ENCODE results near the gene LAMTOR2. TPM values are rescaled to one million over a fixed set of nuclear protein-coding genes. Genes with fewer than 3 reads are reported as not detected.

Gene LAMTOR2
- total RNA-seq, 8 experiments from 2014 or later = 85.2 to 166 (median 102) TPM

- WGBS, 10 experiments = 0 to 70% (median 38%) methylated on average over 1 to 2 of the region's 6 CpGs; no CpG with 5 or more reads in 6 of the 10 experiments
- ATAC-seq (replicated peaks in 6 of 8) = no peak
- H3K27ac ChIP-seq = no peak overlapping the region
- in situ Hi-C loops (cut with MboI; ENCODE audit: low pct_unique_long_range_greater_than_20kb in 2 of 9, low sequenced_read_pairs in 9 of 9, unreplicated experiment in 9 of 9) = no loop called here
- H3K4me3 ChIP-seq = no peak overlapping the region
- H3K4me1 ChIP-seq (replicated peaks in 1 of 2) = peaks cover 24 to 32% of the 10 kb centered on the region in 2 donors
Measured at GRCh38 chr1:156072251-156072650, 17.7 kb downstream of the LAMTOR2 start.

- no peak for ATAC-seq (replicated peaks in 6 of 8)
- in situ Hi-C loops (cut with MboI; ENCODE audit: low pct_unique_long_range_greater_than_20kb in 2 of 9, low sequenced_read_pairs in 9 of 9, unreplicated experiment in 9 of 9) = no loop called here
- WGBS, 10 experiments = 0 to 57% (median 44%) methylated on average over 1 of the region's 1 CpG; no CpG with 5 or more reads in 7 of the 10 experiments
- H3K4me3 ChIP-seq = no peak overlapping the region
- no peak overlapping the region for H3K27ac ChIP-seq
- H3K4me1 ChIP-seq (replicated peaks in 1 of 2) = peaks cover 27 to 38% of the 10 kb centered on the region in 2 donors
Measured at GRCh38 chr1:156073110-156073687, 18.6 kb downstream of the LAMTOR2 start.

GRCh38 chr1:156073740-156074139, 19.2 kb downstream of the LAMTOR2 start:
- ATAC-seq (replicated peaks in 6 of 8) = peak in 2 of 8 experiments; percentile 14 to 27
- 0 to 100% (median 22%) methylated on average over 1 to 5 of the region's 5 CpGs for WGBS, 10 experiments
- in situ Hi-C loops (cut with MboI; ENCODE audit: low pct_unique_long_range_greater_than_20kb in 2 of 9, low sequenced_read_pairs in 9 of 9, unreplicated experiment in 9 of 9) = no loop called here
- H3K4me1 ChIP-seq (replicated peaks in 1 of 2) = peaks cover 33 to 44% of the 10 kb centered on the region in 2 donors
- H3K27ac ChIP-seq = no peak overlapping the region
- H3K4me3 ChIP-seq = no peak overlapping the region

- peaks cover 42 to 53% of the 10 kb centered on the region in 2 donors for H3K4me1 ChIP-seq (replicated peaks in 1 of 2)
- H3K27ac ChIP-seq = no peak overlapping the region
- H3K4me3 ChIP-seq = no peak overlapping the region
- in situ Hi-C loops (cut with MboI; ENCODE audit: low pct_unique_long_range_greater_than_20kb in 2 of 9, low sequenced_read_pairs in 9 of 9, unreplicated experiment in 9 of 9) = loop anchor here in 4 of 9 experiments (25.0 kb wide), 2 partner anchors 138 to 163 kb away; partner anchors contain the start of genes BGLAP (in 2 of the 4), PAQR6 (in 2 of the 4) and PMF1 (in 2 of the 4)
- ATAC-seq (replicated peaks in 6 of 8) = peak in 4 of 8 experiments; percentile 1 to 15 (median 8)
- 24 to 100% (median 66%) methylated on average over 1 to 4 of the region's 8 CpGs; no CpG with 5 or more reads in 4 of the 10 experiments for WGBS, 10 experiments
Measured at GRCh38 chr1:156074661-156075060, 20.1 kb downstream of the LAMTOR2 start.

- H3K4me1 ChIP-seq (replicated peaks in 1 of 2) = peaks cover 47 to 53% of the 10 kb centered on the region in 2 donors
Measured at GRCh38 chr1:156075162-156075561, 20.6 kb downstream of the LAMTOR2 start.

GRCh38 chr1:156075775-156076204, 21.2 kb downstream of the LAMTOR2 start:
- no peak overlapping the region for H3K4me3 ChIP-seq
- in situ Hi-C loops (cut with MboI; ENCODE audit: low pct_unique_long_range_greater_than_20kb in 2 of 9, low sequenced_read_pairs in 9 of 9, unreplicated experiment in 9 of 9) = loop anchor here in 4 of 9 experiments (25.0 kb wide), 2 partner anchors 137 to 162 kb away; partner anchors contain the start of genes BGLAP (in 2 of the 4), PAQR6 (in 2 of the 4) and PMF1 (in 2 of the 4)
- no peak overlapping the region for H3K27ac ChIP-seq
- peaks cover 47 to 53% of the 10 kb centered on the region in 2 donors for H3K4me1 ChIP-seq (replicated peaks in 1 of 2)
- ATAC-seq (replicated peaks in 6 of 8) = no peak
- 40 to 100% (median 90%) methylated on average over 1 to 3 of the region's 4 CpGs; no CpG with 5 or more reads in 3 of the 10 experiments for WGBS, 10 experiments

More at GRCh38 chr1:156075162-156075561, 20.6 kb downstream of the LAMTOR2 start:
- ATAC-seq (replicated peaks in 6 of 8) = peak in 6 of 8 experiments; percentile 13 to 41 (median 30)
- H3K4me3 ChIP-seq = no peak overlapping the region
- in situ Hi-C loops (cut with MboI; ENCODE audit: low pct_unique_long_range_greater_than_20kb in 2 of 9, low sequenced_read_pairs in 9 of 9, unreplicated experiment in 9 of 9) = loop anchor here in 4 of 9 experiments (25.0 kb wide), 2 partner anchors 137 to 162 kb away; partner anchors contain the start of genes BGLAP (in 2 of the 4), PAQR6 (in 2 of the 4) and PMF1 (in 2 of the 4)
- 0 to 69% (median 33%) methylated on average over 1 to 2 of the region's 3 CpGs; no CpG with 5 or more reads in 3 of the 10 experiments for WGBS, 10 experiments
- H3K27ac ChIP-seq = no peak overlapping the region

- H3K4me1 ChIP-seq (replicated peaks in 1 of 2) = peaks cover 47 to 53% of the 10 kb centered on the region in 2 donors
- H3K27ac ChIP-seq = no peak overlapping the region
- no peak overlapping the region for H3K4me3 ChIP-seq
- no peak for ATAC-seq (replicated peaks in 6 of 8)
- in situ Hi-C loops (cut with MboI; ENCODE audit: low pct_unique_long_range_greater_than_20kb in 2 of 9, low sequenced_read_pairs in 9 of 9, unreplicated experiment in 9 of 9) = loop anchor here in 4 of 9 experiments (25.0 kb wide), 2 partner anchors 135 to 160 kb away; partner anchors contain the start of genes BGLAP (in 2 of the 4), PAQR6 (in 2 of the 4) and PMF1 (in 2 of the 4)
- 64 to 100% (median 75%) methylated on average over 1 to 51 of the region's 73 CpGs; no CpG with 5 or more reads in 6 of the 10 experiments for WGBS, 10 experiments
Measured at GRCh38 chr1:156076609-156077429, 22.2 kb downstream of the LAMTOR2 start.

GRCh38 chr1:156077430-156077760, 22.8 kb downstream of the LAMTOR2 start:
- no peak for ATAC-seq (replicated peaks in 6 of 8)
- Histone ChIP-seq H3K4me1 (replicated peaks in 1 of 2) (peaks cover 47 to 53% of the 10 kb centered on the region in 2 donors), H3K27ac (no peak overlapping the region), H3K4me3 (no peak overlapping the region)
- in situ Hi-C loops (cut with MboI; ENCODE audit: low pct_unique_long_range_greater_than_20kb in 2 of 9, low sequenced_read_pairs in 9 of 9, unreplicated experiment in 9 of 9) = loop anchor here in 4 of 9 experiments (25.0 kb wide), 2 partner anchors 135 to 160 kb away; partner anchors contain the start of genes BGLAP (in 2 of the 4), PAQR6 (in 2 of the 4) and PMF1 (in 2 of the 4)
- 60 to 97% (median 86%) methylated on average over 1 to 16 of the region's 19 CpGs; no CpG with 5 or more reads in 4 of the 10 experiments for WGBS, 10 experiments

- WGBS, 10 experiments = 80 to 100% (median 87%) methylated on average over 2 to 5 of the region's 5 CpGs; no CpG with 5 or more reads in 5 of the 10 experiments
- H3K4me1 ChIP-seq (replicated peaks in 1 of 2) = peaks cover 47 to 51% of the 10 kb centered on the region in 2 donors
- in situ Hi-C loops (cut with MboI; ENCODE audit: low pct_unique_long_range_greater_than_20kb in 2 of 9, low sequenced_read_pairs in 9 of 9, unreplicated experiment in 9 of 9) = loop anchor here in 4 of 9 experiments (25.0 kb wide), 2 partner anchors 134 to 159 kb away; partner anchors contain the start of genes BGLAP (in 2 of the 4), PAQR6 (in 2 of the 4) and PMF1 (in 2 of the 4)
- peak overlapping the region; percentile 7 to 97 (median 69) for H3K4me3 ChIP-seq
- H3K27ac ChIP-seq = no peak overlapping the region
- ATAC-seq (replicated peaks in 6 of 8) = no peak
Measured at GRCh38 chr1:156078728-156079127, 24.1 kb downstream of the LAMTOR2 start.

- no peak for ATAC-seq (replicated peaks in 6 of 8)
- peak overlapping the region; percentile 57 to 97 (median 79) for H3K4me3 ChIP-seq
- in situ Hi-C loops (cut with MboI; ENCODE audit: low pct_unique_long_range_greater_than_20kb in 2 of 9, low sequenced_read_pairs in 9 of 9, unreplicated experiment in 9 of 9) = loop anchor here in 5 of 9 experiments (10.0 to 25.0 kb wide), 3 partner anchors 133 to 158 kb away; partner anchors contain the start of genes BGLAP (in 2 of the 5), PAQR6 (in 2 of the 5) and PMF1 (in 2 of the 5)
- WGBS, 10 experiments = 35 to 100% (median 59%) methylated on average over 1 to 5 of the region's 5 CpGs; no CpG with 5 or more reads in 1 of the 10 experiments
- peak overlapping the region; percentile 90 for H3K27ac ChIP-seq
- H3K4me1 ChIP-seq (replicated peaks in 1 of 2) = peaks cover 50 to 55% of the 10 kb centered on the region in 2 donors
Measured at GRCh38 chr1:156079762-156080161, 25.2 kb downstream of the LAMTOR2 start.

- in situ Hi-C loops (cut with MboI; ENCODE audit: low pct_unique_long_range_greater_than_20kb in 2 of 9, low sequenced_read_pairs in 9 of 9, unreplicated experiment in 9 of 9) = loop anchor here in 5 of 9 experiments (10.0 to 25.0 kb wide), 3 partner anchors 132 to 157 kb away; partner anchors contain the start of genes BGLAP (in 2 of the 5), PAQR6 (in 2 of the 5) and PMF1 (in 2 of the 5)
- 90% methylated on average over 2 of the region's 8 CpGs; no CpG with 5 or more reads in 9 of the 10 experiments for WGBS, 10 experiments
- peaks cover 47 to 52% of the 10 kb centered on the region in 2 donors for H3K4me1 ChIP-seq (replicated peaks in 1 of 2)
- ATAC-seq (replicated peaks in 6 of 8) = no peak
- H3K27ac ChIP-seq = peak overlapping the region; percentile 90
- H3K4me3 ChIP-seq = peak overlapping the region; percentile 57 to 97 (median 79)
Measured at GRCh38 chr1:156080241-156080862, 25.8 kb downstream of the LAMTOR2 start.

GRCh38 chr1:156080863-156081179, 26.2 kb downstream of the LAMTOR2 start:
- peak overlapping the region; percentile 57 to 97 (median 79) for H3K4me3 ChIP-seq

More at GRCh38 chr1:156080863-156081179, 26.2 kb downstream of the LAMTOR2 start:
- in situ Hi-C loops (cut with MboI; ENCODE audit: low pct_unique_long_range_greater_than_20kb in 2 of 9, low sequenced_read_pairs in 9 of 9, unreplicated experiment in 9 of 9) = loop anchor here in 5 of 9 experiments (10.0 to 25.0 kb wide), 3 partner anchors 131 to 156 kb away; partner anchors contain the start of genes BGLAP (in 2 of the 5), PAQR6 (in 2 of the 5) and PMF1 (in 2 of the 5)
- ATAC-seq (replicated peaks in 6 of 8) = peak in 1 of 8 experiments; percentile 2
- WGBS, 10 experiments = 0% methylated on average over 1 to 2 of the region's 4 CpGs; no CpG with 5 or more reads in 8 of the 10 experiments
- Histone ChIP-seq H3K4me1 (replicated peaks in 1 of 2) (peaks cover 43 to 47% of the 10 kb centered on the region in 2 donors), H3K27ac (peak overlapping the region; percentile 90)

Measured in motor neuron (in vitro differentiated cells).